Gastroesophageal sphincter (tissue), 3 donors: ENCODE measurements around the gene TEKT5.

Source experiments
- CTCF ChIP-seq, 4 experiments: fragments of 200-600 bp in 2 of 4; fragments of 450-650 bp in 2 of 4; sonication (generic) in 1 of 4; IDR thresholded peaks; one replicate each; pipeline ENCODE4 v1.5.1; 2017 to 2019; ENCODE audit warnings: antibody characterized with exemption in 4 of 4, mild to moderate bottlenecking in 2 of 4, moderate library complexity in 2 of 4
- EP300 ChIP-seq: sonication (generic); formaldehyde crosslinking; IDR thresholded peaks from one replicate; pipeline ENCODE4 v1.6.1; 2017; ENCODE audit warnings: antibody characterized with exemption, mild to moderate bottlenecking
- POLR2A ChIP-seq, 2 donors: fragments of 450-650 bp; IDR thresholded peaks; one replicate each; pipeline ENCODE4 v1.6.1; 2017; ENCODE audit warnings: antibody characterized with exemption in 2 of 2, mild to moderate bottlenecking in 2 of 2, moderate library complexity in 1 of 2

GRCh38 chr16:10740000-10740844 lies 45.5 kb upstream of the TEKT5 start:
- TF ChIP-seq CTCF (IDR thresholded peaks at IDR 0.05) (no peak), EP300 (no peak), POLR2A (IDR thresholded peaks at IDR 0.05) (no peak)
